HG03045 (cell line): ENCODE results near the gene KIF20B.

Source experiments
- ATAC-seq: cut with Tn5 transposase; IDR thresholded peaks from one replicate; pipeline ENCODE4 v1.9.1; 2021; ENCODE audit warnings: mild to moderate bottlenecking, moderate library complexity; ENCODE audit not compliant: unreplicated experiment

Gene KIF20B

GRCh38 chr10:89683883-89684282 lies 17.5 kb upstream of the KIF20B start:
- ATAC-seq, result no peak

DNA sequence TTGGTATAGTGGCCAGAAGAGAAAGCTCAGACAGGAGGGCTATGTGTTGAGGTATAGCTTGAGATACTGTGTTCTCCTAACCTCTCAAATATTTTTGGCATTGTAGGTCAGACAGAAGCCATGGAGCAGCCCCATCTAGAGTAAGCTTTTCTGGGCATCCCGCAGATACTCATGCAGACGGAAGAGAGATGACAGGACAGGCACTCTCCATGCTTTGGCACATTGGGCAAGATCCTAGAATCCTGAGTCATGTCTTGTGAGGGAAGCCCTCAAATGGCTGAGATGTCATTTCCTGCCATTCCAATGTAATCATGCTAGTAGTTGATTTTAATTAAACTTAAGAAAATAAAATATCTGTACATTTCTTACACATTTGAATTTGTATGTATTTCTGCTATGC lies 16.8 kb upstream of the KIF20B start:
- ATAC-seq, result no peak

GRCh38 chr10:89685936-89686335 lies 15.5 kb upstream of the KIF20B start:
- ATAC-seq, result no peak

GRCh38 chr10:89690027-89690426 lies 11.4 kb upstream of the KIF20B start:
- no peak for ATAC-seq

GRCh38 chr10:89692416-89692815 lies 9.0 kb upstream of the KIF20B start:
- ATAC-seq, result no peak

- no peak for ATAC-seq
Measured at GRCh38 chr10:89693176-89693575, 8.2 kb upstream of the KIF20B start.

GRCh38 chr10:89695307-89695706 lies 6.1 kb upstream of the KIF20B start:
- ATAC-seq, result no peak

DNA sequence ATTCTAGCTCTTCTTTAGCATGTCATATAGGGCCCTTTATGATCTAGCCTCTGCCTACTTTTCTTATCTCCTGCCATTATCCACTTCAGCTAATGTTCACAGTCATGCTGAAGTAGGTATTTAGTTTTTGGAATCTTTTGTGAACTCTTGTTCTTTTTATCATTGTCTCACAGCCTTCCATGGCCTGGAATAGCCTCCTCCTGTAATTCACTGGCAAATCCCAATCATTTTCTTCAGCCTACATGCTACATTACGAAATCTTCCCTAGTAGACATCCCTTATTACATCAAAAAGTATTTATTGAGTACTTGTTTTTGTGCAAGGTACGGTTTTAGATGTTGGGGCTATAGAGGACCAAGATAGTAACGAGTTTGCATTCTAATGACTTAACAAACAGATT lies 3.4 kb upstream of the KIF20B start:
- no peak for ATAC-seq

- no peak for ATAC-seq
Measured at GRCh38 chr10:89699581-89700064, 1.8 kb upstream of the KIF20B start.

DNA sequence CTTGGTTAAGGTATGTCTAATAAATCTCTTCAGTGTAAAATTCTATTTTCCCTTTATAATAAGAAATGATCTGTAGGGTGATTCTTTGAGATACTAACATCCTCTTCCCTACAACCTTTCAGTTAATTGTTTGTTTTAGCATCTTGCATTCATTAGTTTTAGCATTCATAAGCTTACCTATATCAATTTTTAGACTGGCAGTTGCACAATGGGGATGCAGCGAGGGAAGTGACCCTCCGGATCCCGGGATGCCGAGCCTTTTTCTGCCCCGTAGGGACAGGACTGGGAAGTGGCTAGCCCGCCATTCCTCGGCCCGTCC lies 508 bp upstream of the KIF20B start:
- ATAC-seq, result no peak

DNA sequence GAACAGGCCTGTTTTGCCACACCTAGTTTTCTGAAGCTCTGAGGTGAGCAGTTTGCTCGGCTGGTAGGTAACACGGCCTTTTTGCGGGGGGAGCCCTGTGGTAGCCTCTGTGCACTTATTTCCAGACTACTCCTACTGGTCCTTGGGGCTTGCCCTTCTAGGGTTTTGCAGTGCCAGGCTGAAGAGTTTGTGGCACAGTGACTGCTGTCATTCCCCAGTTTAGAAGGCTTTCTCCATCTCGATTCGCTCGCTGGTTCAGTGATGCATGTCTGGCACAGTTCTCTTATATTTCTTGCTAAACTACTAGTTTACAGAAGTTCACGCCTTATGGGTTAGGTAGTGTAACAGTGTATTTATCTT lies 711 bp downstream of the KIF20B start:
- no peak for ATAC-seq

DNA sequence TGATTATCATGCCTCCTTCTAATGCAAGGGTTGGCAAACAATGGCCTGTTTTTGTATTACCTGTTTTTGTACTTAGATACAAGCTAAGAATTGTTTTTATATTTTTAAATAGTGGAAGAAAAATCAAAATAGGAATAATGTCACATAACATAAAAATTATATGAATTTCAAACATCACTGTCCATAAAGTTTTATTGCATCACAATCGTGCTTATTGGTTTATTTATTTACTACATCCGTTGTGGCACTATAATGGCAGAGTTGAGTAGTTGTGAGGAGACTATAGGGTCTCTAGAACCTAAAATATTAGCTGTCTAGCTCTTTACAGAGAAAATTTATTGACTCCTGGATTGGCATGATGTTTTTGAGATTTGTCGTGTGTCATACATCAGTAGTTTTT lies 4.1 kb downstream of the KIF20B start:
- no peak for ATAC-seq

GRCh38 chr10:89706011-89706410 lies 4.6 kb downstream of the KIF20B start:
- no peak for ATAC-seq

DNA sequence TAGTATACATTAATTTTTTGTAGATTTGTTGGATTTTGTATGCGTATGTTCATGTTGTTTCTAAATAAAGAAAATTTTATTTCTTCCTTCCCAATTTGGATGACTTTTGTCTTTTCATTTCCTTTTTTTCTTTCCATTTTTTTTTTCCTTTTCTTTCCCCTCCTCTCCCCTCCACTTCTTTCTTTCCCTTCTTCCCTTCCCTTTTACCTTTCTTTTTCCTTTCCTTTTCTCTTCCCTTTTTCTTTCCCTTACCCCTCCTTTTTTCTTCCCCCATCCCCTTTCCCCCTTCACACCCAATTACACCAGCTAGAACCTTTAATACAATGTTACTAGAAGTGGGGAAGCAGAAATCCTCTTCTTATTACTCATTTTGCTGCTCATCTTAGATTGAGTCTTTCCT lies 6.0 kb downstream of the KIF20B start:
- no peak for ATAC-seq

DNA sequence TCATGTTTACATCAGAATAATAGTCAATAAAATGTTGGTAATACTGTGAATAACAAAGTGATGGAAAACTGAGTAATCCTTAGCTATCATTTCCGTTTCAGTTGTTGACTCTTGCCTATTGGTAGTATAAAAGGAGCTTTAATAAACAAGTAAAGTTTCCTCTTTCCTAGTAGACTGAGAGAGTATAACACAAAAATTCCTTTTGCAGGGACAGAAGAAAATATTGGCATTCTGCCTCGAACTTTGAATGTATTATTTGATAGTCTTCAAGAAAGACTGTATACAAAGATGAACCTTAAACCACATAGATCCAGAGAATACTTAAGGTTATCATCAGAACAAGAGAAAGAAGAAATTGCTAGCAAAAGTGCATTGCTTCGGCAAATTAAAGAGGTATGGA lies 9.4 kb downstream of the KIF20B start:
- ATAC-seq, result no peak

GRCh38 chr10:89734616-89735015 lies 33.2 kb downstream of the KIF20B start:
- no peak for ATAC-seq

- peak; percentile 74 for ATAC-seq
Measured at GRCh38 chr10:89738551-89739209, 37.3 kb downstream of the KIF20B start.

- ATAC-seq, result no peak
Measured at GRCh38 chr10:89741126-89741762, 39.9 kb downstream of the KIF20B start.

DNA sequence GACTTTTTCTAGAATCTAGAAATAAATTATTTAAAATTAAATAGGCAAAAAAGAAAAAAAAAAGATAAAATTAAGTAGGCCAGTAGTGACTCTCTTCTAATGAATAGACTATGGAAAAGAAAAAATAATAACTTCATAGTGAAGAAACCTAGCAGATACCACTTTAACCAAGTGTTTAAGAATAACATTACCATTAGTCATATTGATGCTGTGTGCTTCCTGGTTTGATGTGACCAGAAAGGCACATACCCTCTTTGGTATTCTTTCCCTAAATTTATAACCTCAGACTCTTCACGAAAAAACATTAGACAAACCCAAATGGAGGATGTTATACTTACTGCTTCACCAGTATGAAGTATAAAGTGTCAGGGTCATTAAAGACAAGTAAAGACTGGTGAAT lies 42.6 kb downstream of the KIF20B start:
- no peak for ATAC-seq

GRCh38 chr10:89745903-89746302 lies 44.5 kb downstream of the KIF20B start:
- ATAC-seq, result no peak

- no peak for ATAC-seq
Measured at GRCh38 chr10:89750441-89750840, 49.1 kb downstream of the KIF20B start.

DNA sequence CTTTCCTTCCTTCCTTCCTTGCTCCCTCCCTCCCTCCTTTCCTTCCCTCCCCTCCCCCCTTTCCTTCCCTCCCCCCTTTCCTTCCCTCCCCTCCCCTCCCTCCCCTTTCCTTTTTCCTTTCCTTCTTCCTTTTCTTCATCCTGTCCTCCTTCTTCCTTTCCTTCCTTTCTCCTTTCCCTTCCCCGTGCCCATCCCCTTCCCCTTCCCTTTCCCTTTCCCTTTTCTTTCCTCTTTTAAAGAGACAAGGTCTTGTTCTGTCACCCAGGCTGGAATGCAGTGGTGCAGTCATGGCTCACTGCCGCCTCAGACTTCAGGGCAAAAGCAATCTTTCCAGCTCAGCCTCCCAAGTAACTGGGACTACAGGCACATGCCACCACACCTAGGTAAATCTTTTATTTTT lies 54.0 kb downstream of the KIF20B start:
- no peak for ATAC-seq

GRCh38 chr10:89759531-89759930 lies 58.1 kb downstream of the KIF20B start:
- no peak for ATAC-seq
